K562 (cell line): ENCODE results near the gene ROMO1. TPM values are rescaled to one million over a fixed set of nuclear protein-coding genes. Genes with fewer than 3 reads are reported as not detected.

Experiments used
- CHD2 ChIP-seq: IDR thresholded peaks from 2 replicates; pipeline ENCODE4 v1.6.1; 2011; ENCODE audit warnings: low read depth, low read length
- ILK ChIP-seq: fragments of 450-650 bp; IDR thresholded peaks from 2 replicates; pipeline ENCODE4 v1.6.1; 2016; ENCODE audit warnings: missing genetic modification characterization, low read depth, mild to moderate bottlenecking, missing compliant biosample characterization, moderate library complexity, borderline replicate concordance
- NFIX ChIP-seq: fragments of 250-450 bp; sonication (Bioruptor Pico); IDR thresholded peaks from 2 replicates; pipeline ENCODE4 v1.4.0; 2020; ENCODE audit warnings: low read depth, mild to moderate bottlenecking, moderate library complexity
- RUNX1 ChIP-seq: sonication (generic); IDR thresholded peaks from 2 replicates; pipeline ENCODE4 v1.6.1; 2016; ENCODE audit warnings: antibody characterized with exemption, low read depth
- SREBF2 ChIP-seq: sonication (generic); formaldehyde crosslinking; IDR thresholded peaks from 2 replicates; pipeline ENCODE4 v1.4.0; 2020; ENCODE audit warnings: mild to moderate bottlenecking, missing genetic modification reagents
- SRSF9 ChIP-seq: fragments of 200-400 bp; formaldehyde crosslinking; IDR thresholded peaks from 2 replicates; pipeline ENCODE4 v1.6.1; 2017; ENCODE audit warnings: low read depth, low read length, borderline replicate concordance
- TBL1XR1 ChIP-seq, 2 experiments: IDR thresholded peaks; 2 replicates each; pipeline ENCODE4 v1.6.1; 2012; ENCODE audit warnings: improper control_type of control experiment in 2 of 2, low read length in 2 of 2, mild to moderate bottlenecking in 1 of 2
- TCF7L2 ChIP-seq: fragments of 150-350 bp; IDR thresholded peaks from 2 replicates; pipeline ENCODE4 v1.6.1; 2016; ENCODE audit warnings: low read depth, mild to moderate bottlenecking, low read length, moderate library complexity
- ZNF12 ChIP-seq: sonication (generic); formaldehyde crosslinking; IDR thresholded peaks from 2 replicates; pipeline ENCODE4 v1.4.0; 2020; ENCODE audit warnings: mild to moderate bottlenecking, missing genetic modification reagents
- ZNF445 ChIP-seq: fragments of 250-450 bp; sonication (Bioruptor Pico); IDR thresholded peaks from 2 replicates; pipeline ENCODE4 v1.4.0; 2020; ENCODE audit warnings: low read depth, mild to moderate bottlenecking, moderate library complexity
- ZNF695 ChIP-seq: fragments of 450-650 bp; formaldehyde crosslinking; IDR thresholded peaks from 2 replicates; pipeline ENCODE4 v1.4.0; 2020; ENCODE audit warnings: mild to moderate bottlenecking, moderate library complexity
- polyA plus RNA-seq, 8 experiments: library from polyadenylated mRNA; depleted of rRNA in 4 of 8; stranded (reverse) in 5 of 8; unstranded in 3 of 8; fragments of >200 nt; fragmentation: Nextera tagmentation in 2 of 8; fragmentation: Illumina TruSeq in 1 of 8; extraction: Ambion mirVana in 2 of 8; extraction: Trizol in 1 of 8; gene quantifications; 2 replicates each; pipeline versions ENCODE4 v1.2.1 to v1.2.3, GENCODE V29; 2011 to 2014; ENCODE audit warnings: inconsistent platforms in 1 of 8, missing spikeins in 1 of 8
- total RNA-seq, 7 experiments: library from RNA; depleted of rRNA in 6 of 7; stranded (reverse); fragments of >200 nt in 6 of 7; fragmentation: Illumina TruSeq in 2 of 7; extraction: Trizol in 2 of 7; gene quantifications; 2 replicates each; pipeline versions ENCODE4 v1.2.1 to v1.2.3, GENCODE V29; 2011 to 2021; ENCODE audit warnings: low replicate concordance in 1 of 7
- TF ChIP-seq, protein P1 (sequence below): fragments of 450-650 bp; IDR thresholded peaks from 2 replicates; pipeline ENCODE4 v1.6.1; 2016; ENCODE audit warnings: mild to moderate bottlenecking, moderate library complexity
- TF ChIP-seq, protein P2 (sequence below): sonication (generic); formaldehyde crosslinking; IDR thresholded peaks from 2 replicates; pipeline ENCODE4 v1.8.0; 2022; ENCODE audit warnings: missing genetic modification reagents, mild to moderate bottlenecking, borderline replicate concordance

Gene ROMO1
- total and polyA plus RNA-seq, 9 of the 15 experiments (the other 6 are each of a cell fraction or from before 2014, with no cell fraction given), result 31.8 to 741 (median 226) TPM

GRCh38 chr20:35741892-35742740 lies 42.9 kb downstream of the ROMO1 start, which contains the start of gene RBM39 (continued):
- TF ChIP-seq, protein P1, sequence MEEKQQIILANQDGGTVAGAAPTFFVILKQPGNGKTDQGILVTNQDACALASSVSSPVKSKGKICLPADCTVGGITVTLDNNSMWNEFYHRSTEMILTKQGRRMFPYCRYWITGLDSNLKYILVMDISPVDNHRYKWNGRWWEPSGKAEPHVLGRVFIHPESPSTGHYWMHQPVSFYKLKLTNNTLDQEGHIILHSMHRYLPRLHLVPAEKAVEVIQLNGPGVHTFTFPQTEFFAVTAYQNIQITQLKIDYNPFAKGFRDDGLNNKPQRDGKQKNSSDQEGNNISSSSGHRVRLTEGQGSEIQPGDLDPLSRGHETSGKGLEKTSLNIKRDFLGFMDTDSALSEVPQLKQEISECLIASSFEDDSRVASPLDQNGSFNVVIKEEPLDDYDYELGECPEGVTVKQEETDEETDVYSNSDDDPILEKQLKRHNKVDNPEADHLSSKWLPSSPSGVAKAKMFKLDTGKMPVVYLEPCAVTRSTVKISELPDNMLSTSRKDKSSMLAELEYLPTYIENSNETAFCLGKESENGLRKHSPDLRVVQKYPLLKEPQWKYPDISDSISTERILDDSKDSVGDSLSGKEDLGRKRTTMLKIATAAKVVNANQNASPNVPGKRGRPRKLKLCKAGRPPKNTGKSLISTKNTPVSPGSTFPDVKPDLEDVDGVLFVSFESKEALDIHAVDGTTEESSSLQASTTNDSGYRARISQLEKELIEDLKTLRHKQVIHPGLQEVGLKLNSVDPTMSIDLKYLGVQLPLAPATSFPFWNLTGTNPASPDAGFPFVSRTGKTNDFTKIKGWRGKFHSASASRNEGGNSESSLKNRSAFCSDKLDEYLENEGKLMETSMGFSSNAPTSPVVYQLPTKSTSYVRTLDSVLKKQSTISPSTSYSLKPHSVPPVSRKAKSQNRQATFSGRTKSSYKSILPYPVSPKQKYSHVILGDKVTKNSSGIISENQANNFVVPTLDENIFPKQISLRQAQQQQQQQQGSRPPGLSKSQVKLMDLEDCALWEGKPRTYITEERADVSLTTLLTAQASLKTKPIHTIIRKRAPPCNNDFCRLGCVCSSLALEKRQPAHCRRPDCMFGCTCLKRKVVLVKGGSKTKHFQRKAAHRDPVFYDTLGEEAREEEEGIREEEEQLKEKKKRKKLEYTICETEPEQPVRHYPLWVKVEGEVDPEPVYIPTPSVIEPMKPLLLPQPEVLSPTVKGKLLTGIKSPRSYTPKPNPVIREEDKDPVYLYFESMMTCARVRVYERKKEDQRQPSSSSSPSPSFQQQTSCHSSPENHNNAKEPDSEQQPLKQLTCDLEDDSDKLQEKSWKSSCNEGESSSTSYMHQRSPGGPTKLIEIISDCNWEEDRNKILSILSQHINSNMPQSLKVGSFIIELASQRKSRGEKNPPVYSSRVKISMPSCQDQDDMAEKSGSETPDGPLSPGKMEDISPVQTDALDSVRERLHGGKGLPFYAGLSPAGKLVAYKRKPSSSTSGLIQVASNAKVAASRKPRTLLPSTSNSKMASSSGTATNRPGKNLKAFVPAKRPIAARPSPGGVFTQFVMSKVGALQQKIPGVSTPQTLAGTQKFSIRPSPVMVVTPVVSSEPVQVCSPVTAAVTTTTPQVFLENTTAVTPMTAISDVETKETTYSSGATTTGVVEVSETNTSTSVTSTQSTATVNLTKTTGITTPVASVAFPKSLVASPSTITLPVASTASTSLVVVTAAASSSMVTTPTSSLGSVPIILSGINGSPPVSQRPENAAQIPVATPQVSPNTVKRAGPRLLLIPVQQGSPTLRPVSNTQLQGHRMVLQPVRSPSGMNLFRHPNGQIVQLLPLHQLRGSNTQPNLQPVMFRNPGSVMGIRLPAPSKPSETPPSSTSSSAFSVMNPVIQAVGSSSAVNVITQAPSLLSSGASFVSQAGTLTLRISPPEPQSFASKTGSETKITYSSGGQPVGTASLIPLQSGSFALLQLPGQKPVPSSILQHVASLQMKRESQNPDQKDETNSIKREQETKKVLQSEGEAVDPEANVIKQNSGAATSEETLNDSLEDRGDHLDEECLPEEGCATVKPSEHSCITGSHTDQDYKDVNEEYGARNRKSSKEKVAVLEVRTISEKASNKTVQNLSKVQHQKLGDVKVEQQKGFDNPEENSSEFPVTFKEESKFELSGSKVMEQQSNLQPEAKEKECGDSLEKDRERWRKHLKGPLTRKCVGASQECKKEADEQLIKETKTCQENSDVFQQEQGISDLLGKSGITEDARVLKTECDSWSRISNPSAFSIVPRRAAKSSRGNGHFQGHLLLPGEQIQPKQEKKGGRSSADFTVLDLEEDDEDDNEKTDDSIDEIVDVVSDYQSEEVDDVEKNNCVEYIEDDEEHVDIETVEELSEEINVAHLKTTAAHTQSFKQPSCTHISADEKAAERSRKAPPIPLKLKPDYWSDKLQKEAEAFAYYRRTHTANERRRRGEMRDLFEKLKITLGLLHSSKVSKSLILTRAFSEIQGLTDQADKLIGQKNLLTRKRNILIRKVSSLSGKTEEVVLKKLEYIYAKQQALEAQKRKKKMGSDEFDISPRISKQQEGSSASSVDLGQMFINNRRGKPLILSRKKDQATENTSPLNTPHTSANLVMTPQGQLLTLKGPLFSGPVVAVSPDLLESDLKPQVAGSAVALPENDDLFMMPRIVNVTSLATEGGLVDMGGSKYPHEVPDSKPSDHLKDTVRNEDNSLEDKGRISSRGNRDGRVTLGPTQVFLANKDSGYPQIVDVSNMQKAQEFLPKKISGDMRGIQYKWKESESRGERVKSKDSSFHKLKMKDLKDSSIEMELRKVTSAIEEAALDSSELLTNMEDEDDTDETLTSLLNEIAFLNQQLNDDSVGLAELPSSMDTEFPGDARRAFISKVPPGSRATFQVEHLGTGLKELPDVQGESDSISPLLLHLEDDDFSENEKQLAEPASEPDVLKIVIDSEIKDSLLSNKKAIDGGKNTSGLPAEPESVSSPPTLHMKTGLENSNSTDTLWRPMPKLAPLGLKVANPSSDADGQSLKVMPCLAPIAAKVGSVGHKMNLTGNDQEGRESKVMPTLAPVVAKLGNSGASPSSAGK, result peak; percentile 78
- TF ChIP-seq ZNF12 (peak; percentile 75; the same call in 1 of the 2 replicates), TBL1XR1 (IDR thresholded peaks at IDR 0.05; ENCODE audit: low read length in 2 of 2) (peak in 1 of 2 experiments; percentile 64; a peak in 2 of 4 replicates), RUNX1 (no peak), NFIX (CRISPR knock-in tag) (no peak), SREBF2 (no peak), CHD2 (peak; percentile 100), ZNF695 (CRISPR knock-in tag) (no peak), ZNF445 (CRISPR knock-in tag) (no peak), TCF7L2 (peak; percentile 32; the same call in 1 of the 2 replicates), SRSF9 (no peak), ILK (no peak)
- TF ChIP-seq, protein P2, sequence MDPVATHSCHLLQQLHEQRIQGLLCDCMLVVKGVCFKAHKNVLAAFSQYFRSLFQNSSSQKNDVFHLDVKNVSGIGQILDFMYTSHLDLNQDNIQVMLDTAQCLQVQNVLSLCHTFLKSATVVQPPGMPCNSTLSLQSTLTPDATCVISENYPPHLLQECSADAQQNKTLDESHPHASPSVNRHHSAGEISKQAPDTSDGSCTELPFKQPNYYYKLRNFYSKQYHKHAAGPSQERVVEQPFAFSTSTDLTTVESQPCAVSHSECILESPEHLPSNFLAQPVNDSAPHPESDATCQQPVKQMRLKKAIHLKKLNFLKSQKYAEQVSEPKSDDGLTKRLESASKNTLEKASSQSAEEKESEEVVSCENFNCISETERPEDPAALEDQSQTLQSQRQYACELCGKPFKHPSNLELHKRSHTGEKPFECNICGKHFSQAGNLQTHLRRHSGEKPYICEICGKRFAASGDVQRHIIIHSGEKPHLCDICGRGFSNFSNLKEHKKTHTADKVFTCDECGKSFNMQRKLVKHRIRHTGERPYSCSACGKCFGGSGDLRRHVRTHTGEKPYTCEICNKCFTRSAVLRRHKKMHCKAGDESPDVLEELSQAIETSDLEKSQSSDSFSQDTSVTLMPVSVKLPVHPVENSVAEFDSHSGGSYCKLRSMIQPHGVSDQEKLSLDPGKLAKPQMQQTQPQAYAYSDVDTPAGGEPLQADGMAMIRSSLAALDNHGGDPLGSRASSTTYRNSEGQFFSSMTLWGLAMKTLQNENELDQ (CRISPR knock-in tag), result no peak
